ENCODE data around the gene MFN2.

GRCh38 chr1:12012560-12013316 is 32.5 kb downstream of the MFN2 start:
- TF ChIP-seq CTCF (IDR thresholded peaks at IDR 0.05; ENCODE audit: low read length) (no peak), EZH2 (optimal IDR thresholded peaks at IDR 0.05; ENCODE audit: low read depth, low read length) (no peak), EZH2phosphoT487 (IDR thresholded peaks at IDR 0.05; ENCODE audit: low read length) (no peak)
